GM23338 (cell line): ENCODE results near the gene RPL32. TPM values are rescaled to one million over a fixed set of nuclear protein-coding genes. Genes with fewer than 3 reads are reported as not detected.
"Not testable (repeated sequence)": the region's sequence is repeated elsewhere in the genome, so short reads cannot be mapped to it uniquely, and the experiment has no call there.

Experiments used
- ATAC-seq: fragments of 200-7000 bp; cut with Tn5 transposase; 3 replicates; pipeline ENCODE4 v1.9.1; 2020
- DNase-seq: peaks from one replicate; pipeline ENCODE4 v3.0.0-alpha.2; 2015; ENCODE audit warnings: low spot score
- H2AFZ ChIP-seq: fragments of 200-600 bp; sonication (generic); 2 replicates; pipeline ENCODE4 v1.8.0; 2016; ENCODE audit warnings: antibody characterized with exemption, mild to moderate bottlenecking, moderate library complexity
- H3F3A ChIP-seq: fragments of 200-600 bp; sonication (generic); replicated peaks from 2 replicates; pipeline ENCODE4 v1.8.0; 2017; ENCODE audit warnings: antibody characterized with exemption, mixed run types, low read depth
- H3K27ac ChIP-seq: fragments of 200-600 bp; sonication (generic); 2 replicates; pipeline ENCODE4 v1.6.1; 2016; ENCODE audit warnings: low read depth
- H3K27me3 ChIP-seq: fragments of 200-600 bp; sonication (generic); 2 replicates; pipeline ENCODE4 v1.8.0; 2016; ENCODE audit warnings: mild to moderate bottlenecking, mixed run types, moderate library complexity; ENCODE audit not compliant: insufficient read depth
- H3K36me3 ChIP-seq: fragments of 200-600 bp; sonication (generic); 2 replicates; pipeline ENCODE4 v1.8.0; 2016; ENCODE audit warnings: mild to moderate bottlenecking; ENCODE audit not compliant: insufficient read depth
- H3K4me1 ChIP-seq: fragments of 200-600 bp; sonication (generic); 2 replicates; pipeline ENCODE4 v1.8.0; 2016; ENCODE audit warnings: mild to moderate bottlenecking, moderate library complexity; ENCODE audit not compliant: insufficient read depth
- H3K4me2 ChIP-seq: fragments of 200-600 bp; sonication (generic); 2 replicates; pipeline ENCODE4 v1.7.1; 2017; ENCODE audit warnings: mixed run types
- H3K4me3 ChIP-seq: fragments of 200-600 bp; sonication (generic); 2 replicates; pipeline ENCODE4 v1.6.1; 2016; ENCODE audit warnings: mixed run types
- H3K79me2 ChIP-seq: fragments of 200-600 bp; sonication (generic); replicated peaks from 2 replicates; pipeline ENCODE4 v1.8.0; 2017; ENCODE audit warnings: mild to moderate bottlenecking; ENCODE audit not compliant: insufficient read depth
- H3K9me2 ChIP-seq: fragments of 200-600 bp; sonication (generic); 2 replicates; pipeline ENCODE4 v1.8.0; 2017; ENCODE audit not compliant: insufficient read depth
- H4K20me1 ChIP-seq: fragments of 200-600 bp; sonication (generic); replicated peaks from 2 replicates; pipeline ENCODE4 v1.8.0; 2017; ENCODE audit warnings: mild to moderate bottlenecking; ENCODE audit not compliant: insufficient read depth
- H3K27ac Mint-ChIP-seq: 2 replicates; pipeline ENCODE4 v1.8.0; 2020; ENCODE audit warnings: inconsistent platforms, mild to moderate bottlenecking, moderate library complexity, mixed read lengths
- H3K27me3 Mint-ChIP-seq: 3 replicates; pipeline ENCODE4 v1.8.0; 2022; ENCODE audit warnings: low read depth, mild to moderate bottlenecking, moderate library complexity, mixed read lengths, inconsistent platforms; ENCODE audit not compliant: insufficient read depth, poor library complexity
- H3K36me3 Mint-ChIP-seq: 3 replicates; pipeline ENCODE4 v1.8.0; 2021; ENCODE audit warnings: low read depth, mild to moderate bottlenecking, inconsistent platforms, moderate library complexity, mixed read lengths
- H3K4me1 Mint-ChIP-seq: 3 replicates; pipeline ENCODE4 v1.8.0; 2020; ENCODE audit warnings: mild to moderate bottlenecking, inconsistent platforms, mixed read lengths
- H3K4me3 Mint-ChIP-seq: 3 replicates; pipeline ENCODE4 v1.8.0; 2021; ENCODE audit warnings: moderate library complexity, mild to moderate bottlenecking, inconsistent platforms, mixed read lengths
- H3K9me3 Mint-ChIP-seq: 3 replicates; pipeline ENCODE4 v1.8.0; 2020; ENCODE audit warnings: moderate library complexity, mild to moderate bottlenecking, inconsistent platforms, mixed read lengths
- CREB1 ChIP-seq: fragments of 250-450 bp; sonication (Bioruptor Pico); IDR thresholded peaks from 2 replicates; pipeline ENCODE4 v1.5.0; 2020; ENCODE audit warnings: low read depth, mild to moderate bottlenecking, moderate library complexity
- EZH2 ChIP-seq: fragments of 200-600 bp; sonication (generic); IDR thresholded peaks from one replicate; pipeline ENCODE4 v1.8.0; 2017; ENCODE audit warnings: antibody characterized with exemption, mild to moderate bottlenecking, low read depth; ENCODE audit not compliant: unreplicated experiment
- EZH2phosphoT487 ChIP-seq: fragments of 200-600 bp; sonication (generic); IDR thresholded peaks from one replicate; pipeline ENCODE4 v1.8.1; 2018; ENCODE audit warnings: antibody characterized with exemption; ENCODE audit not compliant: unreplicated experiment
- JUNB ChIP-seq: IDR thresholded peaks from one replicate; pipeline ENCODE4 v1.6.1; 2016; ENCODE audit warnings: antibody characterized with exemption; ENCODE audit not compliant: unreplicated experiment
- POLR2AphosphoS5 ChIP-seq: IDR thresholded peaks from 2 replicates; pipeline ENCODE4 v1.6.1; 2016; ENCODE audit warnings: antibody characterized with exemption, low read depth
- REST ChIP-seq: IDR thresholded peaks from one replicate; pipeline ENCODE4 v1.6.1; 2018; ENCODE audit warnings: antibody characterized with exemption; ENCODE audit not compliant: unreplicated experiment
- polyA plus RNA-seq: library from polyadenylated mRNA; unstranded; fragments of >200 nt; fragmentation: Nextera tagmentation; extraction: Ambion mirVana; gene quantifications from 2 replicates; pipeline ENCODE4 v1.2.1, GENCODE V29; 2016
- total RNA-seq: library from RNA; depleted of rRNA; stranded (reverse); fragments of >200 nt; shearing (Covaris generic); gene quantifications from 2 replicates; pipeline ENCODE4 v1.2.3, GENCODE V29; 2014
- TF ChIP-seq, protein P1 (sequence below): fragments of 250-450 bp; sonication (Bioruptor Pico); IDR thresholded peaks from 2 replicates; pipeline ENCODE4 v1.5.0; 2020; ENCODE audit warnings: mild to moderate bottlenecking, moderate library complexity

RPL32 gene
- total and polyA plus RNA-seq, 2 experiments from 2014 or later: 561 to 2,550 TPM

- Histone ChIP-seq H3K27me3 (peaks cover 15% of the 10 kb centered on the region), H3F3A (no peaks in the 10 kb centered on the region), H3K36me3 (no peaks in the 10 kb centered on the region), H2AFZ (no peak overlapping the region), H3K4me1 (no peaks in the 10 kb centered on the region), H4K20me1 (no peaks in the 10 kb centered on the region), H3K9me2 (no peaks in the 10 kb centered on the region), H3K79me2 (no peaks in the 10 kb centered on the region), H3K27ac (no peak overlapping the region), H3K4me2 (no peak overlapping the region), H3K4me3 (no peak overlapping the region)
- peaks cover 9% of the 10 kb centered on the region for H3K4me1 Mint-ChIP-seq
- peak; percentile 34 for TF ChIP-seq REST
- no peak for TF ChIP-seq EZH2phosphoT487
- H3K27ac Mint-ChIP-seq: no peak overlapping the region
- peaks cover 14% of the 10 kb centered on the region for H3K27me3 Mint-ChIP-seq
- ATAC-seq (no peak), DNase-seq (no peak)
- no peak overlapping the region for H3K4me3 Mint-ChIP-seq
- no peaks in the 10 kb centered on the region; the same call in 2 of the 3 replicates for H3K36me3 Mint-ChIP-seq
- peaks cover 5% of the 10 kb centered on the region; the same call in 1 of the 3 replicates for H3K9me3 Mint-ChIP-seq
Measured at GRCh38 chr3:12879191-12879815, 37.9 kb upstream of the RPL32 start.

- Mint-ChIP-seq H3K4me1 (peaks cover 11% of the 10 kb centered on the region), H3K27me3 (peaks cover 14% of the 10 kb centered on the region)
- not testable (repeated sequence) for DNase-seq, H3K9me2 ChIP-seq, H3K79me2 ChIP-seq, H3K36me3 Mint-ChIP-seq, H3F3A ChIP-seq, ATAC-seq, H3K4me3 ChIP-seq, H3K4me1 ChIP-seq, H3K4me3 Mint-ChIP-seq, H4K20me1 ChIP-seq, H2AFZ ChIP-seq, H3K27ac ChIP-seq, H3K27ac Mint-ChIP-seq, H3K4me2 ChIP-seq, H3K9me3 Mint-ChIP-seq, H3K36me3 ChIP-seq
- peaks cover 13% of the 10 kb centered on the region for H3K27me3 ChIP-seq
Measured at GRCh38 chr3:12878758-12879157, 37.4 kb upstream of the RPL32 start.

DNA sequence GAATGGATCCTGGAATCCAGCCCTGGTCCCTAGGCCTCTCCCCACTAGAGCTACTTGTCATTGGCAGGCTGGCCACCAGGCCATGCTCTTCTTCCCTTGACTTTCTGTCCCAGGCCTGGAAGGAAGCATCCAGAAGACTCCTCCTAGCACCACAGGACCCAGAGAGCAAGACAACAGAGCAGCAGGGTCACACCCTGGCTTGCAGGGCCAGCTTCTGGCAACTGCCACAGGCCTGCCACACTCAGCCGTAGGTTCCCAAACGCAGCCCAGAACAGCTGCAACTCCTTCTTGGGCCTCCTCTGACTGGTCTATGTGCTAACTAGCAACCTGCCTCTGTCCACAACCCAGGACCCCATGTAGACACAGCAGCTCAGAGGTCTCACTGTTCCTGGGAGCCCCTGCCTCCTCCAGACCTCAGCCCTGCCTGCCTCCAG is 36.8 kb upstream of the RPL32 start:
- Histone ChIP-seq H3K4me2 (no peak overlapping the region), H3K36me3 (no peaks in the 10 kb centered on the region), H3K4me3 (no peak overlapping the region), H3K4me1 (no peaks in the 10 kb centered on the region), H3K9me2 (no peaks in the 10 kb centered on the region), H3F3A (no peaks in the 10 kb centered on the region), H2AFZ (no peak overlapping the region), H4K20me1 (no peaks in the 10 kb centered on the region), H3K27ac (no peak overlapping the region), H3K79me2 (no peaks in the 10 kb centered on the region), H3K27me3 (peaks cover 11% of the 10 kb centered on the region)
- no peak for ATAC-seq
- Mint-ChIP-seq H3K36me3 (no peaks in the 10 kb centered on the region; the same call in 2 of the 3 replicates), H3K27me3 (peaks cover 12% of the 10 kb centered on the region), H3K27ac (no peak overlapping the region), H3K9me3 (no peaks in the 10 kb centered on the region; the same call in 2 of the 3 replicates), H3K4me1 (peaks cover 11% of the 10 kb centered on the region), H3K4me3 (no peak overlapping the region)
- DNase-seq: no peak
- TF ChIP-seq EZH2 (no peak), JUNB (no peak), CREB1 (no peak), POLR2AphosphoS5 (no peak)
- TF ChIP-seq, protein P1, sequence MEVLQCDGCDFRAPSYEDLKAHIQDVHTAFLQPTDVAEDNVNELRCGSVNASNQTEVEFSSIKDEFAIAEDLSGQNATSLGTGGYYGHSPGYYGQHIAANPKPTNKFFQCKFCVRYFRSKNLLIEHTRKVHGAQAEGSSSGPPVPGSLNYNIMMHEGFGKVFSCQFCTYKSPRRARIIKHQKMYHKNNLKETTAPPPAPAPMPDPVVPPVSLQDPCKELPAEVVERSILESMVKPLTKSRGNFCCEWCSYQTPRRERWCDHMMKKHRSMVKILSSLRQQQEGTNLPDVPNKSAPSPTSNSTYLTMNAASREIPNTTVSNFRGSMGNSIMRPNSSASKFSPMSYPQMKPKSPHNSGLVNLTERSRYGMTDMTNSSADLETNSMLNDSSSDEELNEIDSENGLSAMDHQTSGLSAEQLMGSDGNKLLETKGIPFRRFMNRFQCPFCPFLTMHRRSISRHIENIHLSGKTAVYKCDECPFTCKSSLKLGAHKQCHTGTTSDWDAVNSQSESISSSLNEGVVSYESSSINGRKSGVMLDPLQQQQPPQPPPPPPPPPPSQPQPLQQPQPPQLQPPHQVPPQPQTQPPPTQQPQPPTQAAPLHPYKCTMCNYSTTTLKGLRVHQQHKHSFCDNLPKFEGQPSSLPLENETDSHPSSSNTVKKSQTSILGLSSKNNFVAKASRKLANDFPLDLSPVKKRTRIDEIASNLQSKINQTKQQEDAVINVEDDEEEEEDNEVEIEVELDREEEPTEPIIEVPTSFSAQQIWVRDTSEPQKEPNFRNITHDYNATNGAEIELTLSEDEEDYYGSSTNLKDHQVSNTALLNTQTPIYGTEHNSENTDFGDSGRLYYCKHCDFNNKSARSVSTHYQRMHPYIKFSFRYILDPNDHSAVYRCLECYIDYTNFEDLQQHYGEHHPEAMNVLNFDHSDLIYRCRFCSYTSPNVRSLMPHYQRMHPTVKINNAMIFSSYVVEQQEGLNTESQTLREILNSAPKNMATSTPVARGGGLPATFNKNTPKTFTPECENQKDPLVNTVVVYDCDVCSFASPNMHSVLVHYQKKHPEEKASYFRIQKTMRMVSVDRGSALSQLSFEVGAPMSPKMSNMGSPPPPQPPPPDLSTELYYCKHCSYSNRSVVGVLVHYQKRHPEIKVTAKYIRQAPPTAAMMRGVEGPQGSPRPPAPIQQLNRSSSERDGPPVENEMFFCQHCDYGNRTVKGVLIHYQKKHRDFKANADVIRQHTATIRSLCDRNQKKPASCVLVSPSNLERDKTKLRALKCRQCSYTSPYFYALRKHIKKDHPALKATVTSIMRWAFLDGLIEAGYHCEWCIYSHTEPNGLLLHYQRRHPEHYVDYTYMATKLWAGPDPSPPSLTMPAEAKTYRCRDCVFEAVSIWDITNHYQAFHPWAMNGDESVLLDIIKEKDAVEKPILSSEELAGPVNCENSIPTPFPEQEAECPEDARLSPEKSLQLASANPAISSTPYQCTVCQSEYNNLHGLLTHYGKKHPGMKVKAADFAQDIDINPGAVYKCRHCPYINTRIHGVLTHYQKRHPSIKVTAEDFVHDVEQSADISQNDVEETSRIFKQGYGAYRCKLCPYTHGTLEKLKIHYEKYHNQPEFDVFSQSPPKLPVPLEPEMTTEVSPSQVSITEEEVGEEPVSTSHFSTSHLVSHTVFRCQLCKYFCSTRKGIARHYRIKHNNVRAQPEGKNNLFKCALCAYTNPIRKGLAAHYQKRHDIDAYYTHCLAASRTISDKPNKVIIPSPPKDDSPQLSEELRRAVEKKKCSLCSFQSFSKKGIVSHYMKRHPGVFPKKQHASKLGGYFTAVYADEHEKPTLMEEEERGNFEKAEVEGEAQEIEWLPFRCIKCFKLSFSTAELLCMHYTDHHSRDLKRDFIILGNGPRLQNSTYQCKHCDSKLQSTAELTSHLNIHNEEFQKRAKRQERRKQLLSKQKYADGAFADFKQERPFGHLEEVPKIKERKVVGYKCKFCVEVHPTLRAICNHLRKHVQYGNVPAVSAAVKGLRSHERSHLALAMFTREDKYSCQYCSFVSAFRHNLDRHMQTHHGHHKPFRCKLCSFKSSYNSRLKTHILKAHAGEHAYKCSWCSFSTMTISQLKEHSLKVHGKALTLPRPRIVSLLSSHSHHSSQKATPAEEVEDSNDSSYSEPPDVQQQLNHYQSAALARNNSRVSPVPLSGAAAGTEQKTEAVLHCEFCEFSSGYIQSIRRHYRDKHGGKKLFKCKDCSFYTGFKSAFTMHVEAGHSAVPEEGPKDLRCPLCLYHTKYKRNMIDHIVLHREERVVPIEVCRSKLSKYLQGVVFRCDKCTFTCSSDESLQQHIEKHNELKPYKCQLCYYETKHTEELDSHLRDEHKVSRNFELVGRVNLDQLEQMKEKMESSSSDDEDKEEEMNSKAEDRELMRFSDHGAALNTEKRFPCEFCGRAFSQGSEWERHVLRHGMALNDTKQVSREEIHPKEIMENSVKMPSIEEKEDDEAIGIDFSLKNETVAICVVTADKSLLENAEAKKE (CRISPR knock-in tag): no peak
